Endometrial microvascular endothelial cells (primary cell): ENCODE results near the gene BMP6. TPM values are rescaled to one million over a fixed set of nuclear protein-coding genes. Genes with fewer than 3 reads are reported as not detected.

ENCODE experiments used
- in situ Hi-C: cut with HindIII; loops from 2 replicates; pipeline ENCODE4 v1.10.0; 2017; ENCODE audit warnings: low sequenced_read_pairs, low pct_unique_long_range_greater_than_20kb; ENCODE audit errors: inconsistent ontology term
- total RNA-seq: library from RNA; depleted of rRNA; stranded (reverse); fragments of >200 nt; gene quantifications from one replicate; pipeline ENCODE4 v1.2.3, GENCODE V29; 2015; ENCODE audit errors: inconsistent ontology term

The BMP6 gene
- 66.6 TPM for total RNA-seq

GRCh38 chr6:7725849-7726415 lies at the start of gene BMP6:
Gene BMP6, plus strand, starts transcription at chr6:7726099. Its CDS starts 857 bp downstream, at chr6:7726956.
- in situ Hi-C loops: loop anchor here (10.0 kb wide), 1 partner anchor 279 kb away; no protein-coding TSS in a partner anchor

- in situ Hi-C loops: no loop called here
These were observed 48.7 kb upstream of the BMP6 start for GRCh38 chr6:7677229-7677628.

- in situ Hi-C loops: no loop called here
These were observed 45.4 kb upstream of the BMP6 start for GRCh38 chr6:7680393-7681075.

GRCh38 chr6:7681449-7681848 lies 44.5 kb upstream of the BMP6 start:
- in situ Hi-C loops: no loop called here

- in situ Hi-C loops: no loop called here
These were observed 41.8 kb upstream of the BMP6 start for GRCh38 chr6:7684076-7684475.

GRCh38 chr6:7684843-7685242 lies 41.1 kb upstream of the BMP6 start:
- in situ Hi-C loops: no loop called here

- in situ Hi-C loops: no loop called here
These were observed 40.6 kb upstream of the BMP6 start for GRCh38 chr6:7685276-7685675.

- in situ Hi-C loops: no loop called here
These were observed 38.5 kb upstream of the BMP6 start for GRCh38 chr6:7687145-7688111.

GRCh38 chr6:7691021-7691420 lies 34.9 kb upstream of the BMP6 start:
- in situ Hi-C loops: no loop called here

- in situ Hi-C loops: no loop called here
These were observed 34.0 kb upstream of the BMP6 start for GRCh38 chr6:7691675-7692452.

- in situ Hi-C loops: no loop called here
These were observed 33.5 kb upstream of the BMP6 start for GRCh38 chr6:7692453-7692784.

GRCh38 chr6:7693827-7694226 lies 32.1 kb upstream of the BMP6 start:
- in situ Hi-C loops: no loop called here

GRCh38 chr6:7696061-7696460 lies 29.8 kb upstream of the BMP6 start:
- in situ Hi-C loops: no loop called here

GRCh38 chr6:7697432-7697819 lies 28.5 kb upstream of the BMP6 start:
- in situ Hi-C loops: no loop called here

- in situ Hi-C loops: no loop called here
These were observed 27.9 kb upstream of the BMP6 start for GRCh38 chr6:7697820-7698623.

GRCh38 chr6:7701212-7701834 lies 24.6 kb upstream of the BMP6 start:
- in situ Hi-C loops: no loop called here

GRCh38 chr6:7703148-7703680 lies 22.7 kb upstream of the BMP6 start:
- in situ Hi-C loops: no loop called here

GRCh38 chr6:7705483-7705882 lies 20.4 kb upstream of the BMP6 start:
- in situ Hi-C loops: no loop called here
